PC-3 (cell line): ENCODE results near the gene CRTC1.

Experiments
- CTCF ChIP-seq: fragments of 300-600 bp; sonication (generic); conservative IDR thresholded peaks from 2 replicates; pipeline ENCODE4 v1.5.1; 2017; ENCODE audit warnings: antibody characterized with exemption, low read depth, mild to moderate bottlenecking, low read length
- EZH2phosphoT487 ChIP-seq: fragments of 300-600 bp; sonication (generic); IDR thresholded peaks from 2 replicates; pipeline ENCODE4 v1.6.1; 2018; ENCODE audit warnings: mild to moderate bottlenecking, antibody characterized with exemption, low read length, borderline replicate concordance

- no peak for TF ChIP-seq CTCF
- TF ChIP-seq EZH2phosphoT487 = no peak
Measured at GRCh38 chr19:18774107-18774506, 90.6 kb downstream of the CRTC1 start.
